ENCODE measurements around the gene EML5.

Gene EML5

DNA sequence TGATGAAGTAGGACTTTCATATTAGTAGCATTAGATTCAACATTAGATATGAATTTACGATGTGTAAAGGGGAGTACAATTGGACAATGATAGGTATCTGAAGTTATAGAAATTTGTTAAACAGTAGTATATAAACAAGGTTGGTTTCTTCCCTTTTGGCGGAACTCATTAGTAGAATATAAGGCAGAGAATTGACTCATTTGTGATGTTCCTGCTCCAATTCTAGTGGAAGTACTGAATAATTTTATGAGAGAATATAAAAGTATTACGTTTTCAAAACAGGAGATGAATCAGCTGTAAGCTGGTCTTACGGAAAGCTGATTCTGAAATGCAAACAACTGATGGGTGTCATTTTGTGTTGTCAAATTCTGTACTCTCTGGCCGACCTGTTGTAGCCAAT, 216.5 kb downstream of the EML5 start (continued):
- TF ChIP-seq, protein P1, sequence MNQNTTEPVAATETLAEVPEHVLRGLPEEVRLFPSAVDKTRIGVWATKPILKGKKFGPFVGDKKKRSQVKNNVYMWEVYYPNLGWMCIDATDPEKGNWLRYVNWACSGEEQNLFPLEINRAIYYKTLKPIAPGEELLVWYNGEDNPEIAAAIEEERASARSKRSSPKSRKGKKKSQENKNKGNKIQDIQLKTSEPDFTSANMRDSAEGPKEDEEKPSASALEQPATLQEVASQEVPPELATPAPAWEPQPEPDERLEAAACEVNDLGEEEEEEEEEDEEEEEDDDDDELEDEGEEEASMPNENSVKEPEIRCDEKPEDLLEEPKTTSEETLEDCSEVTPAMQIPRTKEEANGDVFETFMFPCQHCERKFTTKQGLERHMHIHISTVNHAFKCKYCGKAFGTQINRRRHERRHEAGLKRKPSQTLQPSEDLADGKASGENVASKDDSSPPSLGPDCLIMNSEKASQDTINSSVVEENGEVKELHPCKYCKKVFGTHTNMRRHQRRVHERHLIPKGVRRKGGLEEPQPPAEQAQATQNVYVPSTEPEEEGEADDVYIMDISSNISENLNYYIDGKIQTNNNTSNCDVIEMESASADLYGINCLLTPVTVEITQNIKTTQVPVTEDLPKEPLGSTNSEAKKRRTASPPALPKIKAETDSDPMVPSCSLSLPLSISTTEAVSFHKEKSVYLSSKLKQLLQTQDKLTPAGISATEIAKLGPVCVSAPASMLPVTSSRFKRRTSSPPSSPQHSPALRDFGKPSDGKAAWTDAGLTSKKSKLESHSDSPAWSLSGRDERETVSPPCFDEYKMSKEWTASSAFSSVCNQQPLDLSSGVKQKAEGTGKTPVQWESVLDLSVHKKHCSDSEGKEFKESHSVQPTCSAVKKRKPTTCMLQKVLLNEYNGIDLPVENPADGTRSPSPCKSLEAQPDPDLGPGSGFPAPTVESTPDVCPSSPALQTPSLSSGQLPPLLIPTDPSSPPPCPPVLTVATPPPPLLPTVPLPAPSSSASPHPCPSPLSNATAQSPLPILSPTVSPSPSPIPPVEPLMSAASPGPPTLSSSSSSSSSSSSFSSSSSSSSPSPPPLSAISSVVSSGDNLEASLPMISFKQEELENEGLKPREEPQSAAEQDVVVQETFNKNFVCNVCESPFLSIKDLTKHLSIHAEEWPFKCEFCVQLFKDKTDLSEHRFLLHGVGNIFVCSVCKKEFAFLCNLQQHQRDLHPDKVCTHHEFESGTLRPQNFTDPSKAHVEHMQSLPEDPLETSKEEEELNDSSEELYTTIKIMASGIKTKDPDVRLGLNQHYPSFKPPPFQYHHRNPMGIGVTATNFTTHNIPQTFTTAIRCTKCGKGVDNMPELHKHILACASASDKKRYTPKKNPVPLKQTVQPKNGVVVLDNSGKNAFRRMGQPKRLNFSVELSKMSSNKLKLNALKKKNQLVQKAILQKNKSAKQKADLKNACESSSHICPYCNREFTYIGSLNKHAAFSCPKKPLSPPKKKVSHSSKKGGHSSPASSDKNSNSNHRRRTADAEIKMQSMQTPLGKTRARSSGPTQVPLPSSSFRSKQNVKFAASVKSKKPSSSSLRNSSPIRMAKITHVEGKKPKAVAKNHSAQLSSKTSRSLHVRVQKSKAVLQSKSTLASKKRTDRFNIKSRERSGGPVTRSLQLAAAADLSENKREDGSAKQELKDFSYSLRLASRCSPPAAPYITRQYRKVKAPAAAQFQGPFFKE (tag by site-specific recombination; IDR thresholded peaks at IDR 0.05; ENCODE audit: borderline replicate concordance) = no peak
- TF ChIP-seq ZFP3 (tag by site-specific recombination; IDR thresholded peaks at IDR 0.05; ENCODE audit: low read depth) = no peak
- TF ChIP-seq KLF1 (tag by site-specific recombination; IDR thresholded peaks at IDR 0.05) = no peak
- TF ChIP-seq ZNF354C (tag by site-specific recombination; IDR thresholded peaks at IDR 0.05; ENCODE audit: borderline replicate concordance, low read depth) = no peak

GRCh38 chr14:88572117-88572516, 220.6 kb downstream of the EML5 start:
- Histone ChIP-seq H3K4me1 (ENCODE audit: control insufficient read depth, insufficient read depth, low read length) (no peaks in the 10 kb centered on the region), H3K4me3 (ENCODE audit: low read depth, low read length) (no peak overlapping the region), H3K27ac (ENCODE audit: extremely low read depth, low read depth, low read length) (no peak overlapping the region), H3K36me3 (ENCODE audit: control insufficient read depth in 2 of 2, insufficient read depth in 1 of 2, low read length in 2 of 2) (peaks cover 93 to 95% of the 10 kb centered on the region in 2 experiments), H3K9me3 (ENCODE audit: control insufficient read depth, insufficient read depth, low read depth, low read length) (no peaks in the 10 kb centered on the region)
- TF ChIP-seq ZNF174 (tag by site-specific recombination; IDR thresholded peaks at IDR 0.05) = no peak
- no peak for TF ChIP-seq ZNF366 (tag by site-specific recombination; conservative IDR thresholded peaks at IDR 0.05)
- no peak for TF ChIP-seq ZNF785 (tag by site-specific recombination; IDR thresholded peaks at IDR 0.05)
- TF ChIP-seq ZNF561 (tag by site-specific recombination; IDR thresholded peaks at IDR 0.05; ENCODE audit: borderline replicate concordance) = no peak
- no peak for TF ChIP-seq ZNF157 (tag by site-specific recombination; IDR thresholded peaks at IDR 0.05)
- TF ChIP-seq ZNF629 (tag by site-specific recombination; IDR thresholded peaks at IDR 0.05) = no peak
- TF ChIP-seq SP2 (tag by site-specific recombination; IDR thresholded peaks at IDR 0.05) = no peak
- TF ChIP-seq ZNF777 (tag by site-specific recombination; IDR thresholded peaks at IDR 0.05; ENCODE audit: borderline replicate concordance) = no peak
- no peak for TF ChIP-seq KLF7 (tag by site-specific recombination; IDR thresholded peaks at IDR 0.05; ENCODE audit: borderline replicate concordance)
- no peak for TF ChIP-seq ZNF112 (tag by site-specific recombination; IDR thresholded peaks at IDR 0.05)
- no peak for TF ChIP-seq ZNF175 (tag by site-specific recombination; IDR thresholded peaks at IDR 0.05)
- no peak for TF ChIP-seq SALL2 (tag by site-specific recombination; IDR thresholded peaks at IDR 0.05; ENCODE audit: borderline replicate concordance)
- TF ChIP-seq, protein P2, sequence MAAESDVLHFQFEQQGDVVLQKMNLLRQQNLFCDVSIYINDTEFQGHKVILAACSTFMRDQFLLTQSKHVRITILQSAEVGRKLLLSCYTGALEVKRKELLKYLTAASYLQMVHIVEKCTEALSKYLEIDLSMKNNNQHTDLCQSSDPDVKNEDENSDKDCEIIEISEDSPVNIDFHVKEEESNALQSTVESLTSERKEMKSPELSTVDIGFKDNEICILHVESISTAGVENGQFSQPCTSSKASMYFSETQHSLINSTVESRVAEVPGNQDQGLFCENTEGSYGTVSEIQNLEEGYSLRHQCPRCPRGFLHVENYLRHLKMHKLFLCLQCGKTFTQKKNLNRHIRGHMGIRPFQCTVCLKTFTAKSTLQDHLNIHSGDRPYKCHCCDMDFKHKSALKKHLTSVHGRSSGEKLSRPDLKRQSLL (tag by site-specific recombination; IDR thresholded peaks at IDR 0.05) = no peak
- POLR2A ChIA-PET = no interaction called here
- CTCF ChIA-PET = no interaction called here

- peaks cover 64% of the 10 kb centered on the region in 2 experiments for H3K36me3 ChIP-seq (ENCODE audit: control insufficient read depth in 2 of 2, insufficient read depth in 1 of 2, low read length in 2 of 2)
- ChIA-PET POLR2A (no interaction called here), CTCF (interaction anchor here (1.3 kb wide), 1 partner anchor 379 kb away, joined by 3 read pairs; no protein-coding TSS in a partner anchor)
- H3K4me1 ChIP-seq (ENCODE audit: control insufficient read depth, insufficient read depth, low read length) = peaks cover 5% of the 10 kb centered on the region
- H3K27ac ChIP-seq (ENCODE audit: extremely low read depth, low read depth, low read length) = no peak overlapping the region
- no peak overlapping the region for H3K4me3 ChIP-seq (ENCODE audit: low read depth, low read length)
- no peaks in the 10 kb centered on the region for H3K9me3 ChIP-seq (ENCODE audit: control insufficient read depth, insufficient read depth, low read depth, low read length)
- TF ChIP-seq KLF17 (tag by site-specific recombination; IDR thresholded peaks at IDR 0.05) (no peak), ZNF335 (tag by site-specific recombination; conservative IDR thresholded peaks at IDR 0.05) (no peak), ZNF596 (tag by site-specific recombination; IDR thresholded peaks at IDR 0.05) (no peak), ZNF398 (tag by site-specific recombination; IDR thresholded peaks at IDR 0.05) (no peak), HOXC10 (CRISPR knock-in tag; IDR thresholded peaks at IDR 0.05) (no peak)
These were observed 224.6 kb downstream of the EML5 start for GRCh38 chr14:88568196-88568595.

All from HEK293 (cell line).